SK-N-SH (cell line): ENCODE results near the gene CNGA4.

Experiments
- CHD2 ChIP-seq: fragments of 150-350 bp; IDR thresholded peaks from 2 replicates; pipeline ENCODE4 v1.6.1; 2018; ENCODE audit warnings: low read length; ENCODE audit not compliant: partially characterized antibody
- JUND ChIP-seq: IDR thresholded peaks from 2 replicates; pipeline ENCODE4 v1.4.0; 2012
- REST ChIP-seq: IDR thresholded peaks from 2 replicates; pipeline ENCODE4 v1.6.1; 2012; ENCODE audit warnings: mild to moderate bottlenecking, low read depth, low read length, moderate library complexity
- TF ChIP-seq, protein P1 (sequence below): fragments of 200-600 bp; sonication (generic); IDR thresholded peaks from 2 replicates; pipeline ENCODE4 v1.6.1; 2017; ENCODE audit warnings: antibody characterized with exemption, mild to moderate bottlenecking, moderate library complexity
- TF ChIP-seq, protein P2 (sequence below): fragments of 150-350 bp; IDR thresholded peaks from 2 replicates; pipeline ENCODE4 v1.6.1; 2017; ENCODE audit warnings: antibody characterized with exemption, low read length, low read depth, borderline replicate concordance

- TF ChIP-seq, protein P1, sequence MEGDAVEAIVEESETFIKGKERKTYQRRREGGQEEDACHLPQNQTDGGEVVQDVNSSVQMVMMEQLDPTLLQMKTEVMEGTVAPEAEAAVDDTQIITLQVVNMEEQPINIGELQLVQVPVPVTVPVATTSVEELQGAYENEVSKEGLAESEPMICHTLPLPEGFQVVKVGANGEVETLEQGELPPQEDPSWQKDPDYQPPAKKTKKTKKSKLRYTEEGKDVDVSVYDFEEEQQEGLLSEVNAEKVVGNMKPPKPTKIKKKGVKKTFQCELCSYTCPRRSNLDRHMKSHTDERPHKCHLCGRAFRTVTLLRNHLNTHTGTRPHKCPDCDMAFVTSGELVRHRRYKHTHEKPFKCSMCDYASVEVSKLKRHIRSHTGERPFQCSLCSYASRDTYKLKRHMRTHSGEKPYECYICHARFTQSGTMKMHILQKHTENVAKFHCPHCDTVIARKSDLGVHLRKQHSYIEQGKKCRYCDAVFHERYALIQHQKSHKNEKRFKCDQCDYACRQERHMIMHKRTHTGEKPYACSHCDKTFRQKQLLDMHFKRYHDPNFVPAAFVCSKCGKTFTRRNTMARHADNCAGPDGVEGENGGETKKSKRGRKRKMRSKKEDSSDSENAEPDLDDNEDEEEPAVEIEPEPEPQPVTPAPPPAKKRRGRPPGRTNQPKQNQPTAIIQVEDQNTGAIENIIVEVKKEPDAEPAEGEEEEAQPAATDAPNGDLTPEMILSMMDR = peak; percentile 73
- TF ChIP-seq REST (no peak), JUND (no peak), CHD2 (no peak)
- TF ChIP-seq, protein P2, sequence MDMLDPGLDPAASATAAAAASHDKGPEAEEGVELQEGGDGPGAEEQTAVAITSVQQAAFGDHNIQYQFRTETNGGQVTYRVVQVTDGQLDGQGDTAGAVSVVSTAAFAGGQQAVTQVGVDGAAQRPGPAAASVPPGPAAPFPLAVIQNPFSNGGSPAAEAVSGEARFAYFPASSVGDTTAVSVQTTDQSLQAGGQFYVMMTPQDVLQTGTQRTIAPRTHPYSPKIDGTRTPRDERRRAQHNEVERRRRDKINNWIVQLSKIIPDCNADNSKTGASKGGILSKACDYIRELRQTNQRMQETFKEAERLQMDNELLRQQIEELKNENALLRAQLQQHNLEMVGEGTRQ = no peak
These were observed 12.3 kb downstream of the CNGA4 start for GRCh38 chr11:6251120-6251733.
